Measurements from ENCODE around the gene ATG9B.

DNA sequence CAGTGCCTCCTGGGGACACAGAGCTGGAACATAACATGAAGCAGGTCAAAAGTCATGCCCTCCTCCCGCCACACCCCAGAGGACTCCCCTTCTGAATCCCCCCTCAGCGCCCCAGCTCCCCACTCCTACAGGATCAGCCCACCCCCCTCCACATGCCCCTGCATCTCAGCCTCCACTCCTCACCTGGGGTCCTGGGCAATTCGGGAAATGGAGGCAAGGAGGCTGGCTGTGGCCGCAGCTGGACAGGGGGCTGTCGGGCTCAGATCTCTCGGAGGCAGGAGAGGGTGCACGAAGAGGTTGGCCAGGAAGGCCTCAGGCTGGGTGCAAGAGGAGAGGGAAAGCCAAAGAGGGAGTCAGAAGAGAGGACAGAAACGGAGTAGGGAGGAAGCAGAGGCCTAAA, 7.8 kb downstream of the ATG9B start:
- TF ChIP-seq, protein P1, sequence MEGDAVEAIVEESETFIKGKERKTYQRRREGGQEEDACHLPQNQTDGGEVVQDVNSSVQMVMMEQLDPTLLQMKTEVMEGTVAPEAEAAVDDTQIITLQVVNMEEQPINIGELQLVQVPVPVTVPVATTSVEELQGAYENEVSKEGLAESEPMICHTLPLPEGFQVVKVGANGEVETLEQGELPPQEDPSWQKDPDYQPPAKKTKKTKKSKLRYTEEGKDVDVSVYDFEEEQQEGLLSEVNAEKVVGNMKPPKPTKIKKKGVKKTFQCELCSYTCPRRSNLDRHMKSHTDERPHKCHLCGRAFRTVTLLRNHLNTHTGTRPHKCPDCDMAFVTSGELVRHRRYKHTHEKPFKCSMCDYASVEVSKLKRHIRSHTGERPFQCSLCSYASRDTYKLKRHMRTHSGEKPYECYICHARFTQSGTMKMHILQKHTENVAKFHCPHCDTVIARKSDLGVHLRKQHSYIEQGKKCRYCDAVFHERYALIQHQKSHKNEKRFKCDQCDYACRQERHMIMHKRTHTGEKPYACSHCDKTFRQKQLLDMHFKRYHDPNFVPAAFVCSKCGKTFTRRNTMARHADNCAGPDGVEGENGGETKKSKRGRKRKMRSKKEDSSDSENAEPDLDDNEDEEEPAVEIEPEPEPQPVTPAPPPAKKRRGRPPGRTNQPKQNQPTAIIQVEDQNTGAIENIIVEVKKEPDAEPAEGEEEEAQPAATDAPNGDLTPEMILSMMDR (IDR thresholded peaks at IDR 0.05) = no peak
- no peak for TF ChIP-seq POLR2A (IDR thresholded peaks at IDR 0.05)

Data from body of pancreas (tissue), 4 donors.